Thyroid gland (tissue), 4 donors: ENCODE data around the gene ABCC5.

Experiments
- CTCF ChIP-seq, 6 experiments: fragments of 200-600 bp in 3 of 6; fragments of 450-650 bp in 3 of 6; sonication (generic) in 3 of 6; IDR thresholded peaks; one replicate each; pipeline ENCODE4 v1.5.1; 2016 to 2019; ENCODE audit warnings: antibody characterized with exemption in 6 of 6, mild to moderate bottlenecking in 2 of 6, inconsistent platforms in 1 of 6, moderate library complexity in 1 of 6
- POLR2A ChIP-seq, 2 donors: fragments of 450-650 bp; IDR thresholded peaks; one replicate each; pipeline ENCODE4 v1.6.1; 2017; ENCODE audit warnings: antibody characterized with exemption in 2 of 2, mild to moderate bottlenecking in 2 of 2, moderate library complexity in 1 of 2

- no peak for TF ChIP-seq POLR2A (IDR thresholded peaks at IDR 0.05)
- no peak for TF ChIP-seq CTCF (IDR thresholded peaks at IDR 0.05)
Measured at GRCh38 chr3:183911087-183911486, 106.6 kb downstream of the ABCC5 start.
